Measurements from ENCODE around the gene MLPH. TPM values are rescaled to one million over a fixed set of nuclear protein-coding genes. Genes with fewer than 3 reads are reported as not detected.

MLPH gene
- total RNA-seq, 1 donor = not detected

GRCh38 chr2:237529452-237530402 lies 42.7 kb downstream of the MLPH start:
- Histone ChIP-seq H3K27me3 (ENCODE audit: insufficient read depth, low read length) (no peaks in the 10 kb centered on the region), H3K4me1 (ENCODE audit: insufficient read depth, low read length) (no peaks in the 10 kb centered on the region), H3K9me3 (ENCODE audit: low read depth, low read length) (no peaks in the 10 kb centered on the region), H3K4me3 (ENCODE audit: low read length) (no peak overlapping the region)

DNA sequence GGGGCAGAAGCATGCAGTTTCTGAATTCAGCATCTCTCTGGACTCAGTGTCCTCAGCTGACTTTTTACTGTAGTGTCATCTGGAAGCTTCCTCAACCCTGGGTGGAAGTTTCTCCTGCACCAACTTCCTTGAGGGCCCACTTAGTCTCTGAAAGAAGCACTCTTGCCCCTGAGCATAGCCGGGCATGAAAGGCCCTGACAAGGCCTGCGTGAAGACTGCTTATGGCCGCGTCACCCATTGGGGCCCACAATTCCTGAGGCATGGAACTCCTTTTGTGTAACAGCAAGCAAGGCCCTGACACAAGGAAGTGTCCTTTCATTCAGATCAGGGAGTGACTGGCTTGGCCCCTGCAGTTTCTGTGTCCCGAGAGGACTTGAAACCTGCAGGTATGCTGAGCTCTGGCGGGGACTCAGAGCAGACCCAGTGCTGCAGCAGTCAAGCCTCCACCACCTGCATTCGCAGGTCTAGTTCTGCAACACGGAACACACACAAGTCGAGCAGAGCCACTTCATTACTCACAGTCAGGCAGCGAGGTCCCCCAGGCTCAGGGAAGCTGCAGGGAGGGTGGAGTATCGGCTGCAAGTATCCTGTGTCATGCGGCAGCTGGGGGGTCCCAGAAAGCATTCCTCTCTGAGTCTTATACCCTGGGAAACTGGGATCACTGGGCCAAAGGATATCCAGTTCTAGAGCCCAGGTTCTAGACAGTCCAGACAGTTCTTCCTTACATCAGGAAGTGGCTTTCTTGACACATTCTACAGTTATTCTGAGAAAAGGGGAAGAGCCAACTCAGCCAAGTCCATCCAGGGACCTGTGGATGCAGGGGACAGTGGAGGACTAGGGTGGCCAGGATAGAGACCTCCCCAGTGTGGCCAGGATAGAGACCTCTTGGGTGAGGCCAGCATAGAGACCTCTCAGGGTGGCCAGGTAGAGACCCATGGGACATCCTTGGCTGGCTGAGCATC lies 43.7 kb downstream of the MLPH start:
- Histone ChIP-seq H3K9me3 (ENCODE audit: low read depth, low read length) (no peaks in the 10 kb centered on the region), H3K27me3 (ENCODE audit: insufficient read depth, low read length) (no peaks in the 10 kb centered on the region), H3K4me1 (ENCODE audit: insufficient read depth, low read length) (no peaks in the 10 kb centered on the region), H3K4me3 (ENCODE audit: low read length) (no peak overlapping the region)

DNA sequence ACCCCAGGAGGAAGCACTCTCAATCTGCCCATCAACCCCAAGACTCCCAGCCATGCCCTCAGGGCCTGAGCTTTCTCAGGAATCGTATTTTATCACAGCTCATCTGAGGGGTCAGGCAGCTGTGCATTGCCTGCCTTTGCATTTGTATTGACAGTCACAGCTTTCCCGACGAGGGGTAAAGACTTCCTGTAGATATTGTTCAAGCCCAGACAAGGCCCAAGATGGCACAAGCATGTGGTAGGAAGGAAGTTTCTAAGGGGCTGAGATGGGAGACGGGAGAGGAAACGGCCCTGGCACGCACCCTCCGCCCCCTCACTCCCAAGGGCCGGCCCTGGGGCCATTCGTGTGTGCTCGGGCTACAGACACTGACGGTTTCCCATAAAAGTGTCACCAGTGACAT lies 45.1 kb downstream of the MLPH start:
- no peaks in the 10 kb centered on the region for H3K4me1 ChIP-seq (ENCODE audit: insufficient read depth, low read length)
- H3K27me3 ChIP-seq (ENCODE audit: insufficient read depth, low read length) = no peaks in the 10 kb centered on the region
- H3K9me3 ChIP-seq (ENCODE audit: low read depth, low read length) = no peaks in the 10 kb centered on the region
- no peak overlapping the region for H3K4me3 ChIP-seq (ENCODE audit: low read length)

- H3K4me3 ChIP-seq (ENCODE audit: low read length) = no peak overlapping the region
- no peaks in the 10 kb centered on the region for H3K9me3 ChIP-seq (ENCODE audit: low read depth, low read length)
- no peaks in the 10 kb centered on the region for H3K4me1 ChIP-seq (ENCODE audit: insufficient read depth, low read length)
- H3K27me3 ChIP-seq (ENCODE audit: insufficient read depth, low read length) = no peaks in the 10 kb centered on the region
Observed at GRCh38 chr2:237533668-237534161, 46.7 kb downstream of the MLPH start.

DNA sequence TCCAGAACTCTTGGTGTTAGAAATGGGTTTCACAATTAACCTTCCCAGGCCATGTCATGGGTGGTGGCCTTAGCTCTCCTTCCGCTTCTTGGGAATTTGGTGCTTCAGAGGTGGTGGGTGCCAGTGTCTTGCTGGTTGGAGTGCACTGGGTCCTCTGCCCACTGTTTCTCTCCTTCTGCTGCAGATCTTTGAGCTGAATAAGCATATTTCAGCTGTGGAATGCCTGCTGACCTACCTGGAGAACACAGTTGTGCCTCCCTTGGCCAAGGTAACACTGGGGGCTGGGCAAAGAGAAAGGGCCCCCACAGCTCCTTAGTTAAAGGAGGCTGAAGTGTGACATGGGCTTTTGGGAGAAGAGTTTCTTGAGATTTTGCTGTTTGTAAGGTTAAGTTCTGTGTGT lies 47.3 kb downstream of the MLPH start:
- Histone ChIP-seq H3K9me3 (ENCODE audit: low read depth, low read length) (no peaks in the 10 kb centered on the region), H3K27me3 (ENCODE audit: insufficient read depth, low read length) (no peaks in the 10 kb centered on the region), H3K4me3 (ENCODE audit: low read length) (no peak overlapping the region), H3K4me1 (ENCODE audit: insufficient read depth, low read length) (no peaks in the 10 kb centered on the region)

- H3K9me3 ChIP-seq (ENCODE audit: low read depth, low read length) = no peaks in the 10 kb centered on the region
- H3K4me3 ChIP-seq (ENCODE audit: low read length) = no peak overlapping the region
- H3K4me1 ChIP-seq (ENCODE audit: insufficient read depth, low read length) = no peaks in the 10 kb centered on the region
- no peaks in the 10 kb centered on the region for H3K27me3 ChIP-seq (ENCODE audit: insufficient read depth, low read length)
Observed at GRCh38 chr2:237535385-237536082, 48.5 kb downstream of the MLPH start.

GRCh38 chr2:237536083-237536415 lies 49.0 kb downstream of the MLPH start:
- Histone ChIP-seq H3K4me3 (ENCODE audit: low read length) (no peak overlapping the region), H3K4me1 (ENCODE audit: insufficient read depth, low read length) (no peaks in the 10 kb centered on the region), H3K9me3 (ENCODE audit: low read depth, low read length) (no peaks in the 10 kb centered on the region), H3K27me3 (ENCODE audit: insufficient read depth, low read length) (no peaks in the 10 kb centered on the region)

DNA sequence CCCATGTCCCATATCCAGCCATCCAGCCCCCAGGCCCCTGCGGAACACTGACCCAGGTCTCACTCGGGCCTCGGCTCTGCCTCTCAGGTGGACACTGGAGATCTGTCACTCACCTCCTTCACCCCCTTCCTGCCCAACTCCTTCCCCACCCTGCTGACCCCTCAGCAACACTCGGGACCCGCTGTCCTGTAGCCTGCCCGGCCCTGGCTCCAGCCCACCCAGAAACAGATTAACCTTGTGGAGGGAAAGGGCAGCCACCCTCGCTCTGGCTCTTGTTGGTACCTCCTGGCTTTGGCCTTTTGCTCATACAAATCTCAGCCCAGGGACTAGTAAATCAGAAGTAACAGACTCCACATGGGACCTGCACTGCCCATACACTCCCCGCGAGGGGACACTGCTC lies 49.6 kb downstream of the MLPH start:
- Histone ChIP-seq H3K4me1 (ENCODE audit: insufficient read depth, low read length) (no peaks in the 10 kb centered on the region), H3K27me3 (ENCODE audit: insufficient read depth, low read length) (no peaks in the 10 kb centered on the region), H3K4me3 (ENCODE audit: low read length) (no peak overlapping the region), H3K9me3 (ENCODE audit: low read depth, low read length) (no peaks in the 10 kb centered on the region)

GRCh38 chr2:237538001-237538720 lies 51.1 kb downstream of the MLPH start:
- Histone ChIP-seq H3K27me3 (ENCODE audit: insufficient read depth, low read length) (no peaks in the 10 kb centered on the region), H3K4me1 (ENCODE audit: insufficient read depth, low read length) (no peaks in the 10 kb centered on the region), H3K4me3 (ENCODE audit: low read length) (no peak overlapping the region), H3K9me3 (ENCODE audit: low read depth, low read length) (no peaks in the 10 kb centered on the region)

GRCh38 chr2:237538901-237539300 lies 51.9 kb downstream of the MLPH start:
- no peak overlapping the region for H3K4me3 ChIP-seq (ENCODE audit: low read length)
- no peaks in the 10 kb centered on the region for H3K27me3 ChIP-seq (ENCODE audit: insufficient read depth, low read length)
- H3K4me1 ChIP-seq (ENCODE audit: insufficient read depth, low read length) = no peaks in the 10 kb centered on the region
- H3K9me3 ChIP-seq (ENCODE audit: low read depth, low read length) = no peaks in the 10 kb centered on the region

- Histone ChIP-seq H3K4me3 (ENCODE audit: low read length) (no peak overlapping the region), H3K4me1 (ENCODE audit: insufficient read depth, low read length) (no peaks in the 10 kb centered on the region), H3K9me3 (ENCODE audit: low read depth, low read length) (no peaks in the 10 kb centered on the region), H3K27me3 (ENCODE audit: insufficient read depth, low read length) (no peaks in the 10 kb centered on the region)
Observed at GRCh38 chr2:237539681-237540080, 52.6 kb downstream of the MLPH start.

DNA sequence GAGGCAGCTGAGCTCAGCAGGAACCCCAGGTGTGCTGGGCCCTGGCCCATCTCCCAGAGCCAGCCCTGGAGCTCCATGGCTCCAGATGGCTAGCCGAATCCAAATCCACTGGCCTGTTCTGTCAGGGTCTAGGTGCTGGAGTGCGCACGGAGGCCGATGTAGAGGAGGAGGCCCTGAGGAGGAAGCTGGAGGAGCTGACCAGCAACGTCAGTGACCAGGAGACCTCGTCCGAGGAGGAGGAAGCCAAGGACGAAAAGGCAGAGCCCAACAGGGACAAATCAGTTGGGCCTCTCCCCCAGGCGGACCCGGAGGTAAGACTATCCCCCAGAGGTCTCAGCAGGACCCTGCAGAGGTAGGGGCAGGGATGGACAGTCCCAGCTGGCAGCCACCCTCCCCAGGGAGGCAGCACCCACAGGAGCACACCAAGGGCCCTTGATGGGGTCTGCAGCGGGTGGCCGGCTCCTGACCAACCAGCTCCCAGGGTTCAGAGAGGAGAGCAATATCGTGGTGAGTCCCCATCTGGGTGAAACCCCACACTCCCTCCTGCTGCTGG lies 53.2 kb downstream of the MLPH start:
- H3K27me3 ChIP-seq (ENCODE audit: insufficient read depth, low read length) = no peaks in the 10 kb centered on the region
- no peaks in the 10 kb centered on the region for H3K9me3 ChIP-seq (ENCODE audit: low read depth, low read length)
- H3K4me1 ChIP-seq (ENCODE audit: insufficient read depth, low read length) = no peaks in the 10 kb centered on the region
- H3K4me3 ChIP-seq (ENCODE audit: low read length) = no peak overlapping the region

DNA sequence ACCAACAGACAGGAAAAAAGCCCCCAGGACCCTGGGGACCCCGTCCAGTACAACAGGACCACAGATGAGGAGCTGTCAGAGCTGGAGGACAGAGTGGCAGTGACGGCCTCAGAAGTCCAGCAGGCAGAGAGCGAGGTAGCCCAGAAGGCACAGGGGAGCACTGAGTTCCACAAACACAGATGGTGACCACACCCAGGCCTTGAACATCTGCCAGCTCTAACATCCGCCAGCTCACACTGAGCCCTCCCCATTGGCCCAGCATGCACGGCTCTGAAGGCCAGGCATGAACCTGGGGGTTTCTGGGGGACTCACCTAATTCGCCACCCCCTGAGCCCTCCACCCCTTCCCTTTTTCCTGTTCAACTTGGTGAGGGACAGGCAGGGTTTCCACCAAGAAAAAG lies 53.8 kb downstream of the MLPH start:
- H3K4me1 ChIP-seq (ENCODE audit: insufficient read depth, low read length) = no peaks in the 10 kb centered on the region
- no peak overlapping the region for H3K4me3 ChIP-seq (ENCODE audit: low read length)
- no peaks in the 10 kb centered on the region for H3K9me3 ChIP-seq (ENCODE audit: low read depth, low read length)
- H3K27me3 ChIP-seq (ENCODE audit: insufficient read depth, low read length) = no peaks in the 10 kb centered on the region

DNA sequence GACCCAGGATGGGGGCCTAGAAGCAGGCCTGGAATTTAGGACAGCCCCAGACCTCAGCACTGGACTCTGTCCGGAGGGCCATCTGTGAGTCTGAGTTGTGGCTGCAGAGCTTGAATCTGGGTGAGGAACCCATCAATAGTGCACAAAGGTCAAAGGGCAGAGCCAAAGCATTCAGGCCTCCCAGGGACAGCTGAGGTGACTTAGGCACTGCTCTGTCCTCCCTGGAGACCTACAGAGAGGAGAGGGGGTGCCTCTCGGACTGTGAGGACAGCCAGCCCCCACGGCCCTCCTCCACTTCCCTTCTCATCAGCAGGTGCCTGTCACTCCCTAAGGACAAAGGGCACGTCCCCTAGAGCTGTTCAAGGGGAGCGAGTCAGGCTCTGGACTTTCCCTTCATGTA lies 54.2 kb downstream of the MLPH start:
- no peaks in the 10 kb centered on the region for H3K4me1 ChIP-seq (ENCODE audit: insufficient read depth, low read length)
- no peaks in the 10 kb centered on the region for H3K27me3 ChIP-seq (ENCODE audit: insufficient read depth, low read length)
- no peaks in the 10 kb centered on the region for H3K9me3 ChIP-seq (ENCODE audit: low read depth, low read length)
- no peak overlapping the region for H3K4me3 ChIP-seq (ENCODE audit: low read length)

Measured in mononuclear cell (primary cell).